Coronary artery (tissue), 2 donors: ENCODE data around the gene ATXN1.
A peak's percentile ranks its signal among the peaks of the same experiment; 100 is the strongest.

ENCODE experiments used
- DNase-seq: peaks from one replicate; pipeline ENCODE4 v3.0.0-alpha.2; 2017; ENCODE audit warnings: low spot score
- H3K27ac ChIP-seq, 2 donors: fragments of 200-600 bp; sonication (generic); one replicate each; pipeline ENCODE4 v1.5.1; 2016 to 2019
- H3K4me3 ChIP-seq: fragments of 200-600 bp; sonication (generic); 2 replicates; pipeline ENCODE4 v1.5.1; 2016; ENCODE audit warnings: mild to moderate bottlenecking, moderate library complexity
- CTCF ChIP-seq: fragments of 200-600 bp; sonication (generic); IDR thresholded peaks from one replicate; pipeline ENCODE4 v1.5.1; 2019; ENCODE audit warnings: antibody characterized with exemption

Gene ATXN1

DNA sequence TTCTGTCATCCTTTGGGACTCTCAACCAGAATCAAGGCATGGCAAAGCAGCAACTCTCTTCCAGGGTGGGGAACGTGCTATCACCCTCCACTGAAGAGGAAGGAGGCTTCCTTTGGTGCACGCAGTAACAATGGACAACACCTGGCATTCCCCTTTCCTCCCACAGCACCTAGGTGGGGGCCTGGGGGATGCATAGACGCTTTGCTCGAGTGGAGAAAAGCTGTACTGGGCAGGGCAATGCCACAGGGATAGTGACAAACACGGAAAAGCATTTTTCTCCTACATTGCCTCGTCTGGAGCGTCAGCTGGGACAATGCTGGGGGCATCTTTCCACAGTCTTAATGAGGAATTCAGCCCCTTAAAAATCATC is 439.9 kb downstream of the ATXN1 start:
- H3K27ac ChIP-seq, result peak overlapping the region; percentile 85 to 88
- DNase-seq, result no peak
- no peak overlapping the region for H3K4me3 ChIP-seq
- no peak for TF ChIP-seq CTCF

DNA sequence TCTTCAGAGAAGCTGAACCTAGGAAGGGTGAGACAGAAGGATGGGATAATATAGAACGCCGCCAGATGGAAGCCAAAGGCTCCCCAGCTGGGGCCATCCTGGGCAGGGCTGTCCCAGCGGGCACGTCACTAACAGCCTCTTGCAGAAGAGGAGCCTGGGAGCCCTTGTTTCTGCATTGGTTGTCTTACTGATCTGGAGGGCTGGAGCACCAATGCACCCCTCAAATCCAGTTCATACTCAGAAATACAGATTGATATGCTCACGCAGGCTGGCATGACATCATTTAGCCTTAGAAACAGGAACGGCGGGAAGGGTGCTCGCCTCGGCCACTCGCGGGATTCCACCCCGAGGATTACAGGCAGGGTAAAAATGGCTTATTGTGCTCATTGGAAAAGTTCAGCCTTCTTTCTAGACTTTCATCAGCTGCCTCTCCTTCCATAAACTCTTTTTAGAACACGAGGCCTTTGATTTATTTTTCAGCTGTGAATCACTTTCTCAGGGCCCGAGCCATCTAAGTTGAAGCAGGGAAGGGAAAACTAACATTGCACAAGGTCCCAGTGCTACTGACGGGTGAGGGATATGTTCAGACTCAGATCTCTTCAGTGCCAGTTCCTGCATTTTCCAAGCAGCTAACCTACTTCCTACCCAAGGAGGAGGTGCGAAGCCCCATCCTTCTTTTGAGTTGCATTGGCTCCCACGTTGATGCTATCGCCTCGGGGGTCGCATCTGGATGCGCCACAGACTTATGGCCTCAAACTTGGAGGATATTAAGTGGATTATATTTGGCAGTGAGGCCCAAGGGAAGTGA is 440.5 kb downstream of the ATXN1 start:
- TF ChIP-seq CTCF, result no peak
- no peak for DNase-seq
- peak overlapping the region; percentile 85 to 88 for H3K27ac ChIP-seq
- peak overlapping the region; percentile 47 for H3K4me3 ChIP-seq

GRCh38 chr6:16319813-16320532 is 441.3 kb downstream of the ATXN1 start:
- DNase-seq, result peak; percentile 88
- Histone ChIP-seq H3K27ac (peak overlapping the region; percentile 85 to 88), H3K4me3 (peak overlapping the region; percentile 47)
- no peak for TF ChIP-seq CTCF

DNA sequence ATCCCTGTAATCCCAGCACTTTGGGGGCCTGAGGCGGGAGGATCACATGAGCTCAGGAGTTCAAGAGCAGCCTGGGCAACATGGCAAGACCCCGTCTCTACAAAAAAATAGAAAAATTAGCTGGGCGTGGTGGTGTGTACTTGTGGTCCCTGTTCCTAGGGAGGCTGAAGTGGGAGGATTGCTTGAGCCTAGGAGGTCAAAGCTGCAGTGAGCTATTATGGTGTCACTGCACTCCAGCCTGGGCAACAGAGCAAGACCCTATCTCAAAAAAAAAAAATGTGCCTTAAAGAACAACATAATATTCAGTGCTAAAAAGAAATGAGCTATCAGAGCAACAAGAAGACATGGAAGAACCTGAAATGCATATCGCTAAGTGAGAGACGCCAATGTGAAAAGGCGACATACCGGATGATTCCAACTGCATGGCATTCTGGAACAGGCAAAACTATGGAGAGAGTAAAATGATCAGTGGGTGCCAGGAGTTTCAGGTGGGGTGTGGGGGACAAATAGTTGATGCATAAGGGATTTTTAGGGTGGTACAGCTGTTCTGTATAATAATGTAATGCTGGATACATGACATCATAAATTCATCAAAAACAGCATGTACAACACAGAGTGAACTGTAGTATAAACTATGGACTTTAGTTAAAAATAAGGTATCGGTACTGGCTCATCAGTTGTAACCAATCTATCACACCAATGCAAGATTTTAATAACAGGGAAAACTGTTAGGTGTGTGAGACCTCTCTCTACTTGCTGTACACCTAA is 442.1 kb downstream of the ATXN1 start:
- DNase-seq, result no peak
- TF ChIP-seq CTCF, result no peak
- no peak overlapping the region for H3K4me3 ChIP-seq
- H3K27ac ChIP-seq, result peak overlapping the region; percentile 85 to 88

DNA sequence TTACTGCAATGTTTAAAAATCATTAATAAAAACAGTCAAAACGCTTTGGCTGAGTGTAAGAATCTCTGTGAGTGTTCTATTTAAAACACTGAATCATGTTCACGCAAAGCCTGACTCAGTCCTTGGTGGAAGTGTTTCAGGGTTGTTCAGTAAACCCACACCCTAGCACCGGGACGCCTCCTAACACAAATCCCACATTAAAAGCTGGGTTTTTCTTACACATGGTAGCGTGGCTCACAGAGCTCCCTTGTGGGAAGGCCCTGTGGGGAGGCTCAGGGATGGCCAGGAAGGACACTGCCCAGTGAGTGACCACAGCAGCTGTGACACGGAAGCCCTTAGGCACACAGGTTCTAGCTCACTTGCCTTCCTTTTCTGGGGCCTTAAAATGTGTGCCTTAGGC is 442.7 kb downstream of the ATXN1 start:
- Histone ChIP-seq H3K4me3 (no peak overlapping the region), H3K27ac (peak overlapping the region; percentile 77 to 88)
- no peak for TF ChIP-seq CTCF
- no peak for DNase-seq

- TF ChIP-seq CTCF, result peak; percentile 61
- Histone ChIP-seq H3K4me3 (no peak overlapping the region), H3K27ac (peak overlapping the region; percentile 37 to 88)
- DNase-seq, result no peak
Measured at GRCh38 chr6:16316741-16317251, 444.5 kb downstream of the ATXN1 start.
